Endodermal cell (in vitro differentiated cells): ENCODE results near the gene LPAR3. TPM values are rescaled to one million over a fixed set of nuclear protein-coding genes. Genes with fewer than 3 reads are reported as not detected.

ENCODE experiments used
- DNase-seq: peaks from one replicate; pipeline ENCODE4 v3.0.0-alpha.2; 2017
- H3K27ac ChIP-seq: 2 replicates; pipeline ENCODE4 v1.5.1; 2013; ENCODE audit warnings: mild to moderate bottlenecking, low read depth, low read length, moderate library complexity
- H3K27me3 ChIP-seq: 2 replicates; pipeline ENCODE4 v1.6.1; 2013; ENCODE audit warnings: mild to moderate bottlenecking, low read length, moderate library complexity; ENCODE audit not compliant: insufficient read depth, control insufficient read depth, poor library complexity, severe bottlenecking
- H3K36me3 ChIP-seq: 2 replicates; pipeline ENCODE4 v1.7.0; 2013; ENCODE audit warnings: mild to moderate bottlenecking, low read length, moderate library complexity; ENCODE audit not compliant: control insufficient read depth, insufficient read depth
- H3K4me1 ChIP-seq: one replicate; pipeline ENCODE4 v1.7.0; 2013; ENCODE audit warnings: low read length; ENCODE audit not compliant: control insufficient read depth, insufficient read depth
- H3K4me3 ChIP-seq: 2 replicates; pipeline ENCODE4 v1.5.1; 2013; ENCODE audit warnings: mild to moderate bottlenecking, low read length, moderate library complexity
- H3K9ac ChIP-seq: 2 replicates; pipeline ENCODE4 v1.6.1; 2013; ENCODE audit warnings: mild to moderate bottlenecking, low read length, moderate library complexity; ENCODE audit not compliant: poor library complexity, severe bottlenecking; ENCODE audit errors: extremely low read depth
- H3K9me3 ChIP-seq: 2 replicates; pipeline ENCODE4 v1.6.1; 2013; ENCODE audit warnings: mild to moderate bottlenecking, low read length, moderate library complexity; ENCODE audit not compliant: control insufficient read depth
- H3K27ac Mint-ChIP-seq: 2 replicates; pipeline ENCODE4 v1.8.0; 2020; ENCODE audit warnings: mixed read lengths
- H3K27me3 Mint-ChIP-seq: 2 replicates; pipeline ENCODE4 v1.8.0; 2021; ENCODE audit warnings: mild to moderate bottlenecking, mixed read lengths; ENCODE audit not compliant: insufficient read depth
- H3K36me3 Mint-ChIP-seq: 2 replicates; pipeline ENCODE4 v1.8.0; 2020; ENCODE audit warnings: low read depth, mixed read lengths
- H3K4me1 Mint-ChIP-seq: 2 replicates; pipeline ENCODE4 v1.8.0; 2020; ENCODE audit warnings: mixed read lengths
- H3K4me3 Mint-ChIP-seq: 2 replicates; pipeline ENCODE4 v1.8.0; 2020; ENCODE audit warnings: mild to moderate bottlenecking, moderate library complexity, mixed read lengths
- H3K9me3 Mint-ChIP-seq: 2 replicates; pipeline ENCODE4 v1.8.0; 2020; ENCODE audit warnings: mild to moderate bottlenecking, mixed read lengths
- WGBS, 2 experiments: methylation state at CpG; one replicate each; pipeline versions ENCODE4 v1.1.5 to v1.1.7; 2013; ENCODE audit warnings: missing lambda C conversion rate in 2 of 2, mixed read lengths in 1 of 2; ENCODE audit not compliant: insufficient coverage in 1 of 2, insufficient read length in 1 of 2; 5-methylcytosine and 5-hydroxymethylcytosine counted together
- total RNA-seq, 2 donors: library from RNA; stranded (reverse); fragmentation: NEBNext Ultra II Directional in 1 of 2; extraction: Animal tissue kit (Norgen Biotek cat#: 25700) in 1 of 2; gene quantifications; 2 replicates in 1 of 2; 3 replicates in 1 of 2; pipeline ENCODE4 v1.2.1, GENCODE V29; 2021
- TF ChIP-seq, protein P1 (sequence below): fragments of 200-600 bp; sonication (generic); conservative IDR thresholded peaks from 2 replicates; pipeline ENCODE4 v1.5.0; 2021; ENCODE audit warnings: antibody characterized with exemption, mild to moderate bottlenecking

Gene LPAR3
- total RNA-seq, 2 donors from 2014 or later, result 0.89 to 3.7 TPM

DNA sequence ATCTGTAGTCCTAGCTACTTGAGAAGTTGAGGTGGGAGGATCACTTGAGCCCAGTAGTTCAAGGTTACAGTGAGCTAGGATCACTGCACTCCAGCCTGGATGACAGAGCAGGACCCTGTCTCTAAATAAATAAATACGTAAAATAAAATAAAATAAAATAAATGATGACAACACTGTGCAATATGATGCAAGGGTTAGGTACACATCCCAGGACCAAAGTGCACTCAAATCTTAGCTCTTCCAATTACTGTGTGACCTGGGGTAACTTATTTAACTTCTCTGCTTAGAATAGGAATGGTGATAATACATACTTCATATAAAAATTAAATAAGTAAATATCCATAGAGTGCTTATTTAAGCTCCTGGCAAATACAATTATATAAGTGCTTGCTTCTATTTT lies 53.5 kb downstream of the LPAR3 start:
- Histone ChIP-seq H3K4me3 (no peak overlapping the region), H3K9me3 (no peaks in the 10 kb centered on the region), H3K4me1 (no peaks in the 10 kb centered on the region), H3K27me3 (no peaks in the 10 kb centered on the region), H3K36me3 (no peaks in the 10 kb centered on the region), H3K27ac (no peak overlapping the region), H3K9ac (no peak overlapping the region)
- no peaks in the 10 kb centered on the region for H3K36me3 Mint-ChIP-seq
- no peaks in the 10 kb centered on the region for H3K27me3 Mint-ChIP-seq
- H3K4me3 Mint-ChIP-seq, result no peak overlapping the region
- WGBS, 2 experiments, result 60% methylated on average over 1 of the region's 1 CpG; no CpG with 5 or more reads in 1 of the 2 experiments
- no peaks in the 10 kb centered on the region for H3K4me1 Mint-ChIP-seq
- no peak overlapping the region for H3K27ac Mint-ChIP-seq
- H3K9me3 Mint-ChIP-seq, result no peaks in the 10 kb centered on the region
- DNase-seq, result no peak
- TF ChIP-seq, protein P1, sequence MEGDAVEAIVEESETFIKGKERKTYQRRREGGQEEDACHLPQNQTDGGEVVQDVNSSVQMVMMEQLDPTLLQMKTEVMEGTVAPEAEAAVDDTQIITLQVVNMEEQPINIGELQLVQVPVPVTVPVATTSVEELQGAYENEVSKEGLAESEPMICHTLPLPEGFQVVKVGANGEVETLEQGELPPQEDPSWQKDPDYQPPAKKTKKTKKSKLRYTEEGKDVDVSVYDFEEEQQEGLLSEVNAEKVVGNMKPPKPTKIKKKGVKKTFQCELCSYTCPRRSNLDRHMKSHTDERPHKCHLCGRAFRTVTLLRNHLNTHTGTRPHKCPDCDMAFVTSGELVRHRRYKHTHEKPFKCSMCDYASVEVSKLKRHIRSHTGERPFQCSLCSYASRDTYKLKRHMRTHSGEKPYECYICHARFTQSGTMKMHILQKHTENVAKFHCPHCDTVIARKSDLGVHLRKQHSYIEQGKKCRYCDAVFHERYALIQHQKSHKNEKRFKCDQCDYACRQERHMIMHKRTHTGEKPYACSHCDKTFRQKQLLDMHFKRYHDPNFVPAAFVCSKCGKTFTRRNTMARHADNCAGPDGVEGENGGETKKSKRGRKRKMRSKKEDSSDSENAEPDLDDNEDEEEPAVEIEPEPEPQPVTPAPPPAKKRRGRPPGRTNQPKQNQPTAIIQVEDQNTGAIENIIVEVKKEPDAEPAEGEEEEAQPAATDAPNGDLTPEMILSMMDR, result no peak

DNA sequence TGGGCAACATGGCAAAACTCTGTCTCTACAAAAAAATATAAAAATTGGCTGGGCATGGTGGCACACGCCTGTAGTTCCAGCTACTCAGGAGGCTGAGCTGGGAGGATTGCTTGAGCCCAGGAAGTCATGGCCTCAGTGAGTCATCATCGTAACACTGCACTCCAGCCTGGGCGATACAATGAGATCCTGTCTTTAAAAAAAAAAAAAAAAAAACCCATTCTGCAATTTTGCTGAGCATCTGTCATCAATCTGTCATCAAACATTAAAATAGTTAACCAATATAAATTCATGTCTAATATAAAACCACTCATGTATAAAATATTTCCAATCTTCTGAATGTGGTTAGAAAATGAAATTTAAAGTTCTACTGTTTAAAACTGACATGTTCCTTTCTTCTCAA lies 56.9 kb downstream of the LPAR3 start:
- TF ChIP-seq, protein P1, result no peak
- H3K9ac ChIP-seq, result no peak overlapping the region
- DNase-seq, result no peak
- H3K36me3 ChIP-seq, result no peaks in the 10 kb centered on the region
- H3K27ac ChIP-seq, result no peak overlapping the region
- no peaks in the 10 kb centered on the region for H3K4me1 ChIP-seq
- Mint-ChIP-seq H3K9me3 (no peaks in the 10 kb centered on the region), H3K27me3 (no peaks in the 10 kb centered on the region), H3K27ac (no peak overlapping the region), H3K4me1 (no peaks in the 10 kb centered on the region), H3K36me3 (no peaks in the 10 kb centered on the region), H3K4me3 (no peak overlapping the region)
- 78 to 80% methylated on average over 3 of the region's 3 CpGs for WGBS, 2 experiments
- no peak overlapping the region for H3K4me3 ChIP-seq
- no peaks in the 10 kb centered on the region for H3K9me3 ChIP-seq
- H3K27me3 ChIP-seq, result no peaks in the 10 kb centered on the region

DNA sequence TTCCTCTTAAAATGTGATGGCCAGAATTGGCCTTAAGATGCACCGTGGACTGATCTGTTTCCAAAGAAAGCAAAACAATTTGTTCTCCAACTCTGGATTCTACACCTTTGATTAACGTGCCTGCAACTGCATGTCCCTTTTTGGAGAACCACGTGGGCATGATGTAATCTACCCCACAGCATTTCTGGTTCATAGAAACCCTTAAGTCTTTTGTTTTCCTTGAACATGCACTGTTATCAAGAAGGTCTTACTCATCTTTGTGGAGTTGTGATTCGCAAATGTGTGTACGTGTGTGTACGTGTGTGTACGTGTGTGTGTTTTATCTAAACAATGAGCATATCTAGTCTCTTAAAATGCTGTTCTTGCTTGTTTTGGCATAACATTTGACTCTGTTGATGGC lies 57.8 kb downstream of the LPAR3 start:
- Histone ChIP-seq H3K4me3 (no peak overlapping the region), H3K9ac (no peak overlapping the region), H3K36me3 (no peaks in the 10 kb centered on the region), H3K9me3 (no peaks in the 10 kb centered on the region), H3K27me3 (no peaks in the 10 kb centered on the region), H3K27ac (no peak overlapping the region), H3K4me1 (no peaks in the 10 kb centered on the region)
- H3K9me3 Mint-ChIP-seq, result no peaks in the 10 kb centered on the region
- no peak overlapping the region for H3K4me3 Mint-ChIP-seq
- H3K27ac Mint-ChIP-seq, result no peak overlapping the region
- TF ChIP-seq, protein P1, result no peak
- WGBS, 2 experiments, result 90 to 91% methylated on average over 5 to 7 of the region's 7 CpGs
- H3K4me1 Mint-ChIP-seq, result no peaks in the 10 kb centered on the region
- no peaks in the 10 kb centered on the region for H3K36me3 Mint-ChIP-seq
- no peak for DNase-seq
- no peaks in the 10 kb centered on the region for H3K27me3 Mint-ChIP-seq
